ENCODE data around the gene DCBLD1.

DNA sequence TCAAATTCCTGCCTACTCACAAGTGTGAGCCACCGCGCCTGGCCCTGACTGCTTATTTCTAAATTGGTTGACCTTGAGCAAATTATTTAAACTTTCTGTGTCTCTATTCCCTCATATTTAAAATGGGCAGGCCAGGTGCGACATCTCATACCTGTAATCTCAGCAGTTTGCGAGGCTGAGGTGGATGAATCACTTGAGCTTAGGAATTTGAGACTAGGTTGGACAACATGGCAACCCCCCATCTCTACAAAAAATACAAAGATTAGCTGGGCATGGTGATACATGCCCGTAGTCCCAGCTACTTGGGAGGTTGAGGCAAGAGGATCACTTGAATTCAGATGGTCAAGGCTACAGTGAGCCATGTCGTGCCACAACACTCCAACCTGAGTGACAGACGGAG lies 26.5 kb downstream of the DCBLD1 start:
- TF ChIP-seq, protein P1, sequence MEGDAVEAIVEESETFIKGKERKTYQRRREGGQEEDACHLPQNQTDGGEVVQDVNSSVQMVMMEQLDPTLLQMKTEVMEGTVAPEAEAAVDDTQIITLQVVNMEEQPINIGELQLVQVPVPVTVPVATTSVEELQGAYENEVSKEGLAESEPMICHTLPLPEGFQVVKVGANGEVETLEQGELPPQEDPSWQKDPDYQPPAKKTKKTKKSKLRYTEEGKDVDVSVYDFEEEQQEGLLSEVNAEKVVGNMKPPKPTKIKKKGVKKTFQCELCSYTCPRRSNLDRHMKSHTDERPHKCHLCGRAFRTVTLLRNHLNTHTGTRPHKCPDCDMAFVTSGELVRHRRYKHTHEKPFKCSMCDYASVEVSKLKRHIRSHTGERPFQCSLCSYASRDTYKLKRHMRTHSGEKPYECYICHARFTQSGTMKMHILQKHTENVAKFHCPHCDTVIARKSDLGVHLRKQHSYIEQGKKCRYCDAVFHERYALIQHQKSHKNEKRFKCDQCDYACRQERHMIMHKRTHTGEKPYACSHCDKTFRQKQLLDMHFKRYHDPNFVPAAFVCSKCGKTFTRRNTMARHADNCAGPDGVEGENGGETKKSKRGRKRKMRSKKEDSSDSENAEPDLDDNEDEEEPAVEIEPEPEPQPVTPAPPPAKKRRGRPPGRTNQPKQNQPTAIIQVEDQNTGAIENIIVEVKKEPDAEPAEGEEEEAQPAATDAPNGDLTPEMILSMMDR (IDR thresholded peaks at IDR 0.05) = no peak
- no peak for TF ChIP-seq POLR2A (IDR thresholded peaks at IDR 0.05)
- no peak for TF ChIP-seq POLR2AphosphoS5 (IDR thresholded peaks at IDR 0.05)

All from prostate gland (tissue), 2 donors.